Activated naive CD8-positive, alpha-beta T cell treated with anti-CD3 and anti-CD28 coated beads, Interleukin-2, amount 50 U/mL, for 16 hours (primary cell): ENCODE results near the gene NUP153.

Source experiments
- DNase-seq: peaks from one replicate; pipeline ENCODE4 v3.0.0-alpha.2; 2020; ENCODE audit warnings: low read depth, low spot score

Gene NUP153

DNA sequence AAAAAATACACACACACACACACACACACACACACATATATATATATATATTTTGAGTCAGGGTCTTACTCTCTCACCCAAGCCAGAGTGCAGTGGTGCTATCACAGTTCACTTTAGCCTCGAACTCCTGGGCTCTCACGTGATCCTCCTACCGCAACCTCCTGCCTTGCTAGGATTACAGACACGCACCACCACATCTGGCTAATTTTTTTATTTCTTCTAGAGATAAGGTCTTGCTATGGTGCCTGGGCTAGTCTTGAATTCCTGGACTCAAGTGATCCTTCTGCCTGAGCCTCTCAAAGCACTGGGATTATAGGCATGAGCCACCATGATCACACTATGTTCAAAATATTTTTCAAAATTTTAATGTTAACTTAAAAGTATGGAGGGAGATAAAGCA, 43.5 kb downstream of the NUP153 start:
- no peak for DNase-seq

- no peak for DNase-seq
These were observed 44.1 kb downstream of the NUP153 start for GRCh38 chr6:17662585-17662984.

DNA sequence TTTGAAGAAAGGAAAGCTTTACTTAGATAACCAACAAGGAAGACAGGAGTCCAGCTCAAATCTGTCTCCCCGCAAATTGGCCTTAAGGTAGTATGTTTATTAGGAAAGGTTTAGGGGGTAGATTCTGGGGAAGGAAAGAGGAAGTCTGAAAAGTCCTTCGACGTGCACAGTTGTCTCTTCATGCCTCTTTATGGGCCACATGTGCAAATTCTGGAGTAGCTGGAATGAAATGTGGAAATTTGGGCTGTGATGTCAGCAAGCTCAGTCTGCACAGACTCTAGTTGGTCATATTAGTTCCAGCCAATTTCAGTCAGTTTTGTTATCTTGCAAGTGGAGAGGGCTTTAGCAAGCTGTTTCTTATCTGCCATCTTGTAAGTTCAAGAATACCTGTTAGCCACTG, 50.1 kb downstream of the NUP153 start:
- DNase-seq, result no peak

DNA sequence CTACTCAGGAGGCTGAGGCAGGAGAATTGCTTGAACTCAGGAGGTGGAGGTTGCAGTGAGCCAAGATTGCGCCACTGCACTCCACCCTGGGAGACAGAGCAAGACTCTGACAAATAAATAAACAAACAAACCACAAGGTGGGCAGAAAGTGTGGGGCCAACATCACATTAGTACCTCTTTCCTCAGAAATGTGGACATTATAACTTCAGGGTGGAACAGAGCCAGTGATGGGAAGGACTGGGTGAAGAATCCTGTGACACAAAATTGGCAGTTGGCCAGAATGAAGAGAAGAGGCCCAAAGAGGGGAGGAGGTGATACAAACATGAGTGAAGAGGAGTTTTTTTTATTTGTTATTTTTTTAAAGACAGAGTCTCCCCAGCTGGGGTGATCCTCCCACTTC, 50.6 kb downstream of the NUP153 start:
- no peak for DNase-seq

GRCh38 chr6:17653198-17653882, 53.4 kb downstream of the NUP153 start:
- DNase-seq, result no peak

GRCh38 chr6:17650656-17651309, 55.9 kb downstream of the NUP153 start:
- no peak for DNase-seq

- DNase-seq, result no peak
These were observed 58.0 kb downstream of the NUP153 start for GRCh38 chr6:17648745-17649144.

DNA sequence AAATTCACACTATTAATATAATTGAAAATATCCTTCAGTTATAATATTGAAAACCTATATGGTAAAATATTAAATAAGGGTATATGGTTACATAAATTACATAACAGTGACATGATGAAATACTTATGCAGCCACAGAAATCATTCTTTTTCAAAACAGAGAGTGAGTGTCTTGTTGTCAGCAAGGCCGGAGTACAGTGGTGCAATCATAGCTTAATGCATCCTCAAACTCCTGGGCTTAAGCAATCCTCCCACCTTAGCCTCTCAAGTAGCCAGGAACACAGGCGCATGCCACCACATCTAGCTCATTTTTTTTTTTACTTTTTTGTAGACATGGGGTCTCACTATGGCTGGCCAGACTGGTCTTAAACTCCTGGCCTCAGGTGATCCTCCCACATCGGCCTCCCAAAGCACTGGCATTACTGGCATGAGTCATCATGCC, 66.2 kb downstream of the NUP153 start:
- DNase-seq, result no peak

DNA sequence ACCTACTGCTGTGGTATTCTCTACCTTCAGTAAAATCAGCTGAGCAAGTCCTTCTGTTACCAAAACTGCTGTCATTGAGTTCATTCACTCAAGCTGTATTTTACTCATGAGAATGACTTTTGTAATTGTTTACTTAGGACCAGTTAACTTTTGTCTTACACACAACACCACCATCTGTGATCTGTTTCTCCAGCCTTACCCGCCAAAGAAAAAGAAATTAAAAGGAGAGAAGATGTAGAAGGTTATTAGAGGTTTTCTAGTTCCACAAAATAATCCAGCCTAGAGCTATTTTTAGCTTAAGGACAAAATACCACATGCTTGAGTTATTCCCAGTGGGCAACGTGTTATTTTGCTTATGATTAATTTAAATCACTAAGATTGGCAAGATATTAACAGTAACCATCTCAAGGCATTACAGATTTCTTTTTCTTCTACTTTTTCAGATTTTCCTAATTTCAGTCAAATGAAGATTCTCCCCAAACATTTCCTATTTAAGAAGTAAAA, 68.5 kb downstream of the NUP153 start:
- no peak for DNase-seq

- no peak for DNase-seq
These were observed 71.2 kb downstream of the NUP153 start for GRCh38 chr6:17635568-17635967.

DNA sequence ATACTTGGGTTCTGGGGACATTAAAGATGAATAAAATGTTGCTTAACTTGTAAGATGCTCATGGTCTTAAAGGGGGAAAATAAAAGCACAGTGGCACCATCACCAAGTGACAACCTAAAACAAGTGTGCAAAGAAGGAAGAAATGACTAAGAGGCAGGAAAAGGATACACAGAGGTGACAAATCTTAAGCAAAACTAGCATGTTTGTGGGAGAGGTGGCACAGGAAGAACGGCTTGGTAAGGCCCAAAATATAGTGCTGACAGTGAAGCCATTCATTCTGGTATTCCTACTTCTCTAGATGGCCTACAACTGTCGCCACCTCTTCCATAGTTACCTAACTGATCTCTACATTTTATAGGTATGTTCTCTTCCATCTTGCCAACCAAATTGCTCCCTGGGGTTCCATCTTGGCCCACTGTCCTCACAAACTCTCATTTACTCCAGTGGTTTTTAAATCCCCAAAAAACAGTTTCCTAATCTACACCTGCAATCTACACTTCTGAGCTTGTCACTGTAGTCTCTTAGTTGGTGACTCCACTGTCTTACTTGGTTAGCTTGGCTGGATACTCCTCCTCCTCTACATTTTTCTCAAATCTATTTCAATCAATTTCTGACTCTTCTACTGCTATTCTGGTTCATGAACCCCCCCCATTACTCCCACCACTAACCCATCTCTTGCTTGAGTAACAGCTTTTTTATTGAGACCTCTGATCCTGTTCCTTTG, 73.1 kb downstream of the NUP153 start:
- no peak for DNase-seq

- no peak for DNase-seq
These were observed 73.8 kb downstream of the NUP153 start for GRCh38 chr6:17632934-17633333.

- no peak for DNase-seq
These were observed 76.1 kb downstream of the NUP153 start for GRCh38 chr6:17630511-17631073.

DNA sequence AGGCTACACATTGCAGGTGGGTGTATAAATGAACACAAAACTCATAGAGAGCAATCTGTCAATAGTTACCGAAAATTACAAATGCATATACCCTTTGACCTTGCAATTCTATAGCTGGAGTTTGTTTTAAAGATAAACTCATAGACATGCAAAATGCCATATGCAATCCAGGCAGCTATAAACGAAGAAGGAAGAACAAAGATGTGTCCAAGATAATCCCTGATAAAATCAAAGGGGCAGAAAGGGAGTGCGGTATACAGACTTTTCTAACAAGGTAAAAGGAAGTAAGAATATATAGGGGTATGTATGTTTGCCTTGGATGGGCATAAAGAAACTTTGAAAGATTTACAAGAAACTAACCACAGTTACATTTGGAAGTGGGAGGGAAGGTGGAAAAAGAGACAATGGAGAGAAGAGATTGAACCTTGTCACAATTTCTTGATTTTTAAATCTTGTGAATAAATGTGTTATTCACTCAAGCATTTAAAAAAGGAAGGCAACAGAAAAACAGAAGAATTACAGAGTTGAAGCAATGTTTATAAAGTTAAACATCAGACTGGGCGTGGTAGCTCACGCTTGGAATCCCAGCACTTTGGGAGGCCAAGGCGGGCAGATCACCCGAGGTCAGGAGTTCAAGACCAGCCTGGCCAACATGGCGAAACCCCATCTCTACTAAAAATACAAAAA, 76.8 kb downstream of the NUP153 start:
- no peak for DNase-seq

- DNase-seq, result no peak
These were observed 77.9 kb downstream of the NUP153 start for GRCh38 chr6:17628873-17629272.

GRCh38 chr6:17624396-17624795, 82.3 kb downstream of the NUP153 start:
- DNase-seq, result no peak

DNA sequence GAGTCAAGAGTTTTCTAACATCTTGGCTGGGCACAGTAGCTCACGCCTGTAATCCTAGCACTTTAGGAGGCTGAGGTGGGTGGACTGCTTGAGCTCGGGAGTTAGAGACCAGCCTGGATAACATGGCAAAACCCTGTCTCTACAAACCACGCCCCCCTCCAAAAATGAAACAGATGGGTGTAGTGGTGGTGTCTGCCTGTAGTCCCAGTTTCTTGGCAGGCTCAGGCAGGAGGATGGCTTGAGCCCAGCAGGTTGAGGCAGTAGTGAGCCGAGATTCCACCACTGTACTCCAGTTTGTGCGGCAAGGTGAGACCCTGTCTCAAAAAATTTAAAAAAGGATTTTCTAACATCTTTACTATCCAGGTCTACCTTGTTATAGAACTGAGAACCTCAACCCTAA, 84.6 kb downstream of the NUP153 start:
- no peak for DNase-seq

DNA sequence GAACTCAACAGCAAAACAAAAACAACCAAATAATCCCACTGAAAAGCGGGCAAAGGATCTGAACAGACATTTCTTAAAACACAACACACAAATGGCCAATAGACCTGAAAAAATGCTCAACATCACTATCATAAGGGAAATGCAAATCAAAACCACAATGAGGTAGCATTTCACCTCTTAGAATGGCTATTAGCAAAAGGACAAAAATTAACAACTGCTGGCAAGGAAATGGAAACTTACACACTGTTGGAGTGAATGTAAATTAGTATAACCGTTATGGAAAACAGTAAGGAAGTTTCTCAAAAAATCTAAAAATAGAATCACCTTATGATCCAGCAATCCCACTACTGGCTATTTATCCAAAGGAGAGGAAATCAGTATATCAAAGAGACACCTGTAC, 85.7 kb downstream of the NUP153 start:
- no peak for DNase-seq

GRCh38 chr6:17615794-17616193, 90.9 kb downstream of the NUP153 start:
- no peak for DNase-seq

GRCh38 chr6:17612048-17612447, 94.7 kb downstream of the NUP153 start:
- no peak for DNase-seq

GRCh38 chr6:17610835-17611234, 95.9 kb downstream of the NUP153 start:
- no peak for DNase-seq

- no peak for DNase-seq
These were observed 100.1 kb downstream of the NUP153 start for GRCh38 chr6:17606606-17607005.
